ENCODE results near the gene CD226.
"Not testable (repeated sequence)": the region's sequence is repeated elsewhere in the genome, so short reads cannot be mapped to it uniquely, and the experiment has no call there.

Gene CD226

GRCh38 chr18:69953191-69953590 is 5.5 kb upstream of the CD226 start:
- no peak for TF ChIP-seq JUND (IDR thresholded peaks at IDR 0.05; ENCODE audit: low read depth)
- in situ Hi-C loops (cut with HindIII; ENCODE audit: low pct_unique_long_range_greater_than_20kb, low sequenced_read_pairs) = no loop called here

GRCh38 chr18:69951182-69951581 is 3.5 kb upstream of the CD226 start:
- DNase-seq (ENCODE audit: low read depth in 1 of 2, low spot score in 1 of 2) = no peak
- in situ Hi-C loops (cut with HindIII; ENCODE audit: low pct_unique_long_range_greater_than_20kb, low sequenced_read_pairs) = no loop called here
- TF ChIP-seq JUND (IDR thresholded peaks at IDR 0.05; ENCODE audit: low read depth) = no peak

More at GRCh38 chr18:69953191-69953590, 5.5 kb upstream of the CD226 start:
- DNase-seq (ENCODE audit: low read depth in 1 of 2, low spot score in 1 of 2) = no peak

- TF ChIP-seq JUND (IDR thresholded peaks at IDR 0.05; ENCODE audit: low read depth) = no peak
- in situ Hi-C loops (cut with HindIII; ENCODE audit: low pct_unique_long_range_greater_than_20kb, low sequenced_read_pairs) = no loop called here
Observed at GRCh38 chr18:69949538-69949936, 1.9 kb upstream of the CD226 start.

GRCh38 chr18:69948919-69949537 is 1.4 kb upstream of the CD226 start:
- in situ Hi-C loops (cut with HindIII; ENCODE audit: low pct_unique_long_range_greater_than_20kb, low sequenced_read_pairs) = no loop called here
- no peak for TF ChIP-seq JUND (IDR thresholded peaks at IDR 0.05; ENCODE audit: low read depth)
- no peak for DNase-seq (ENCODE audit: low read depth in 1 of 2, low spot score in 1 of 2)

More at GRCh38 chr18:69949538-69949936, 1.9 kb upstream of the CD226 start:
- DNase-seq (ENCODE audit: low read depth in 1 of 2, low spot score in 1 of 2) = no peak

GRCh38 chr18:69948256-69948655 is 583 bp upstream of the CD226 start:
- in situ Hi-C loops (cut with HindIII; ENCODE audit: low pct_unique_long_range_greater_than_20kb, low sequenced_read_pairs) = no loop called here
- no peak for DNase-seq (ENCODE audit: low read depth in 1 of 2, low spot score in 1 of 2)
- TF ChIP-seq JUND (IDR thresholded peaks at IDR 0.05; ENCODE audit: low read depth) = no peak

GRCh38 chr18:69946608-69947155 is 991 bp downstream of the CD226 start:
- in situ Hi-C loops (cut with HindIII; ENCODE audit: low pct_unique_long_range_greater_than_20kb, low sequenced_read_pairs) = no loop called here
- no peak for TF ChIP-seq JUND (IDR thresholded peaks at IDR 0.05; ENCODE audit: low read depth)
- DNase-seq (ENCODE audit: low read depth in 1 of 2, low spot score in 1 of 2) = no peak

GRCh38 chr18:69945220-69946114 is 2.2 kb downstream of the CD226 start:
- TF ChIP-seq JUND (IDR thresholded peaks at IDR 0.05; ENCODE audit: low read depth) = no peak
- DNase-seq (ENCODE audit: low read depth in 1 of 2, low spot score in 1 of 2) = no peak
- in situ Hi-C loops (cut with HindIII; ENCODE audit: low pct_unique_long_range_greater_than_20kb, low sequenced_read_pairs) = no loop called here

- no peak for TF ChIP-seq JUND (IDR thresholded peaks at IDR 0.05; ENCODE audit: low read depth)
- no peak for DNase-seq (ENCODE audit: low read depth in 1 of 2, low spot score in 1 of 2)
- in situ Hi-C loops (cut with HindIII; ENCODE audit: low pct_unique_long_range_greater_than_20kb, low sequenced_read_pairs) = no loop called here
Observed at GRCh38 chr18:69944436-69944835, 3.2 kb downstream of the CD226 start.

GRCh38 chr18:69943021-69943420 is 4.7 kb downstream of the CD226 start:
- no peak for DNase-seq (ENCODE audit: low read depth in 1 of 2, low spot score in 1 of 2)
- in situ Hi-C loops (cut with HindIII; ENCODE audit: low pct_unique_long_range_greater_than_20kb, low sequenced_read_pairs) = no loop called here
- TF ChIP-seq JUND (IDR thresholded peaks at IDR 0.05; ENCODE audit: low read depth) = no peak

- no peak for DNase-seq (ENCODE audit: low read depth in 1 of 2, low spot score in 1 of 2)
- in situ Hi-C loops (cut with HindIII; ENCODE audit: low pct_unique_long_range_greater_than_20kb, low sequenced_read_pairs) = no loop called here
- TF ChIP-seq JUND (IDR thresholded peaks at IDR 0.05; ENCODE audit: low read depth) = no peak
Observed at GRCh38 chr18:69941183-69941582, 6.5 kb downstream of the CD226 start.

GRCh38 chr18:69939812-69940211 is 7.9 kb downstream of the CD226 start:
- in situ Hi-C loops (cut with HindIII; ENCODE audit: low pct_unique_long_range_greater_than_20kb, low sequenced_read_pairs); DNase-seq (ENCODE audit: low read depth in 1 of 2, low spot score in 1 of 2): not testable (repeated sequence)

GRCh38 chr18:69936191-69936558 is 11.5 kb downstream of the CD226 start:
- TF ChIP-seq JUND (IDR thresholded peaks at IDR 0.05; ENCODE audit: low read depth) = no peak
- DNase-seq (ENCODE audit: low read depth in 1 of 2, low spot score in 1 of 2) = no peak
- in situ Hi-C loops (cut with HindIII; ENCODE audit: low pct_unique_long_range_greater_than_20kb, low sequenced_read_pairs) = no loop called here

Measured in T47D (cell line).